Osteocyte (in vitro differentiated cells): ENCODE results near the gene TSPAN13. TPM values are rescaled to one million over a fixed set of nuclear protein-coding genes. Genes with fewer than 3 reads are reported as not detected.

Experiments
- DNase-seq: peaks from one replicate; pipeline ENCODE4 v3.0.0; 2021; ENCODE audit warnings: mixed read lengths; ENCODE audit not compliant: unreplicated experiment; ENCODE audit errors: extremely low spot score
- H3K27ac Mint-ChIP-seq: one replicate; pipeline ENCODE4 v1.8.0; 2021; ENCODE audit warnings: mild to moderate bottlenecking, mixed read lengths; ENCODE audit not compliant: unreplicated experiment
- H3K27me3 Mint-ChIP-seq: one replicate; pipeline ENCODE4 v1.8.0; 2021; ENCODE audit warnings: mixed read lengths; ENCODE audit not compliant: unreplicated experiment
- H3K36me3 Mint-ChIP-seq: one replicate; pipeline ENCODE4 v1.8.0; 2021; ENCODE audit warnings: mixed read lengths; ENCODE audit not compliant: unreplicated experiment
- H3K4me1 Mint-ChIP-seq: one replicate; pipeline ENCODE4 v1.8.0; 2021; ENCODE audit warnings: mixed read lengths; ENCODE audit not compliant: unreplicated experiment
- H3K4me3 Mint-ChIP-seq: one replicate; pipeline ENCODE4 v1.8.0; 2021; ENCODE audit warnings: mild to moderate bottlenecking, moderate library complexity, mixed read lengths; ENCODE audit not compliant: unreplicated experiment
- H3K9me3 Mint-ChIP-seq: one replicate; pipeline ENCODE4 v1.8.0; 2021; ENCODE audit warnings: mixed read lengths; ENCODE audit not compliant: unreplicated experiment
- total RNA-seq: library from RNA; stranded (reverse); gene quantifications from 2 replicates; pipeline ENCODE4 v1.2.1, GENCODE V29; 2021
- TF ChIP-seq, protein P1 (sequence below): fragments of 200-600 bp; sonication (generic); IDR thresholded peaks from 2 replicates; pipeline ENCODE4 v1.5.0; 2021; ENCODE audit warnings: antibody characterized with exemption, mild to moderate bottlenecking, moderate library complexity

TSPAN13 gene
- total RNA-seq, 1 donor from 2014 or later, result 4.9 TPM

DNA sequence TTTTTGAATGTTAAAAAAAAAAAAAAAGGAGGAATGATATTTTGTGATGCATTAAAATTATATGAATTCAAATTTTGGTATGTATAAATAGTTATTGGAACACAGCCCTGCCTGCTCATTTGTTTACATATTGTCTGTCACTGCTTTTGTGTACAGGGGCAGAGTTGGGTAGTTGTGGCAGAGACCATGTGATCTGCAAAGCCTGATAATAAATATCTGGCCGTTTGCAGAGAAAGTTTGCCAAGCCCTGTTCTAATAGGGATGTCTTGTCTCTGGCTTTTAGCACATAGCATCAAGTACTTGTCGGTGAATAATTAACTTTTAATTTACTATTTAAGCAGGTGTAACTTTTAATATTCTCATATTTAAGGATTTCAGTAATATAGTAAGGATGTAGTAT lies 19.8 kb downstream of the TSPAN13 start:
- Mint-ChIP-seq H3K27ac (no peak overlapping the region), H3K9me3 (no peaks in the 10 kb centered on the region), H3K36me3 (no peaks in the 10 kb centered on the region), H3K4me3 (no peak overlapping the region), H3K4me1 (peaks cover 7% of the 10 kb centered on the region), H3K27me3 (no peaks in the 10 kb centered on the region)
- TF ChIP-seq, protein P1, sequence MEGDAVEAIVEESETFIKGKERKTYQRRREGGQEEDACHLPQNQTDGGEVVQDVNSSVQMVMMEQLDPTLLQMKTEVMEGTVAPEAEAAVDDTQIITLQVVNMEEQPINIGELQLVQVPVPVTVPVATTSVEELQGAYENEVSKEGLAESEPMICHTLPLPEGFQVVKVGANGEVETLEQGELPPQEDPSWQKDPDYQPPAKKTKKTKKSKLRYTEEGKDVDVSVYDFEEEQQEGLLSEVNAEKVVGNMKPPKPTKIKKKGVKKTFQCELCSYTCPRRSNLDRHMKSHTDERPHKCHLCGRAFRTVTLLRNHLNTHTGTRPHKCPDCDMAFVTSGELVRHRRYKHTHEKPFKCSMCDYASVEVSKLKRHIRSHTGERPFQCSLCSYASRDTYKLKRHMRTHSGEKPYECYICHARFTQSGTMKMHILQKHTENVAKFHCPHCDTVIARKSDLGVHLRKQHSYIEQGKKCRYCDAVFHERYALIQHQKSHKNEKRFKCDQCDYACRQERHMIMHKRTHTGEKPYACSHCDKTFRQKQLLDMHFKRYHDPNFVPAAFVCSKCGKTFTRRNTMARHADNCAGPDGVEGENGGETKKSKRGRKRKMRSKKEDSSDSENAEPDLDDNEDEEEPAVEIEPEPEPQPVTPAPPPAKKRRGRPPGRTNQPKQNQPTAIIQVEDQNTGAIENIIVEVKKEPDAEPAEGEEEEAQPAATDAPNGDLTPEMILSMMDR, result no peak
- DNase-seq, result no peak

DNA sequence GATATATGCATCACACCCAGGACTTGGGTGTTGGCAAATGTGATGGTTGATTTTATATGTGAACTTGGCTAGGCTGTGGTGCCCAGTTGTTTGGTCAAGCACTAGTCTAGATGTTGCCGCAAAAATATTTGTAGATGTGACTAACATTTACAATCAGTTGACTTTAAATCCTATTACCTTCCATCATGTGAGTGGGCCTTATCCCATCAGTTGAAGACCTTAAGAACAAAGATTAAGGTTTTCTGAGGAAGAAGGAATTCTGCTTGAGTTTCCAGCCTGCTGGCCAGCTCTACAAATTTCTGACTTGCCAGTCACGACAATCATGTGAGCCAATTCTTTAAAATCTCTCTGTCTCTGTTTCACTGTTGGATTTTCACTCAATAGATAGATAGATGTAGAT lies 20.3 kb downstream of the TSPAN13 start:
- TF ChIP-seq, protein P1, result no peak

DNA sequence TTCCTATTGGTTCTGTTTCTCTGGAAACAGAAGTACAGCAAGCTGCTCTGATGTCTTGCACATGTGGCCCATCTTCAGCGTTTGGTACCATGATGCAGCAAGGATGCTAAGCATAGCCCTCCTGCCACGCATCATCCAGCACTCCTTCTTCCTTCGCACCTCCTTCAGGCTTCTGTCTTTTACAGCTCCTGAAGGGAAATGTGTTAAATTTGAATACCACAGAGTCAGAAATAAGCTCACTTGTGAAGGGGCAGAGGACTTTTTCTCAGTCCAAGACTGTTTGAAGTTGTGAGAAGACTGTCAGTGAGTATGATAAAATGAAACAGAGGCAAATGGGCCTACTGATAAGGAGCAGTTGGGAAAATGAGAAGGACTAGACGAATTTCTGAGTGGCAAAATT lies 20.7 kb downstream of the TSPAN13 start:
- TF ChIP-seq, protein P1, result no peak

More for the DNA sequence above, 20.3 kb downstream of the TSPAN13 start:
- DNase-seq, result no peak
- no peaks in the 10 kb centered on the region for H3K9me3 Mint-ChIP-seq
- H3K27me3 Mint-ChIP-seq, result no peaks in the 10 kb centered on the region
- H3K4me3 Mint-ChIP-seq, result no peak overlapping the region
- H3K27ac Mint-ChIP-seq, result no peak overlapping the region
- H3K4me1 Mint-ChIP-seq, result peaks cover 7% of the 10 kb centered on the region
- no peaks in the 10 kb centered on the region for H3K36me3 Mint-ChIP-seq

DNA sequence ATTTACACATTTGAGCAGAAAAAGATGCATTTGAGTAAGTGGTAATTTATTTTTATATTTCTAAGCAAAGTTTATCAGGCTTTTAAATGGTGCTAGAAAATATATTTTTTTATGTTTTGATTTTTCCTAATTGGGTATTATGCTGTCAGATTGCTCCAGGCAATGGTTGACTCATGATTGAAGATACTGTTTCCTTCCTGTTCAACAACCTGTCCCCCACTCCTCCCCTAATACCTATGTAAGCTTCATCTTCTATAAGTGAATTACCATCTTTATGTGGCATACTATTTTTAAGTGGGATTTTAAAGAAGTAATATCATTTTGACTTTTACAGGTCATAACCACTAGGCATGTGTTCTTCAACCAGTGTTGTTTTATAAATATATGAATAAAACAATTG lies 21.4 kb downstream of the TSPAN13 start:
- no peak overlapping the region for H3K27ac Mint-ChIP-seq
- no peak for DNase-seq
- H3K27me3 Mint-ChIP-seq, result no peaks in the 10 kb centered on the region
- no peaks in the 10 kb centered on the region for H3K36me3 Mint-ChIP-seq
- no peak overlapping the region for H3K4me3 Mint-ChIP-seq
- H3K9me3 Mint-ChIP-seq, result no peaks in the 10 kb centered on the region
- peaks cover 7% of the 10 kb centered on the region for H3K4me1 Mint-ChIP-seq
- TF ChIP-seq, protein P1, result no peak

More for the DNA sequence above, 20.7 kb downstream of the TSPAN13 start:
- no peaks in the 10 kb centered on the region for H3K27me3 Mint-ChIP-seq
- DNase-seq, result no peak
- no peak overlapping the region for H3K27ac Mint-ChIP-seq
- H3K4me3 Mint-ChIP-seq, result no peak overlapping the region
- no peaks in the 10 kb centered on the region for H3K36me3 Mint-ChIP-seq
- H3K4me1 Mint-ChIP-seq, result peaks cover 7% of the 10 kb centered on the region
- H3K9me3 Mint-ChIP-seq, result no peaks in the 10 kb centered on the region

DNA sequence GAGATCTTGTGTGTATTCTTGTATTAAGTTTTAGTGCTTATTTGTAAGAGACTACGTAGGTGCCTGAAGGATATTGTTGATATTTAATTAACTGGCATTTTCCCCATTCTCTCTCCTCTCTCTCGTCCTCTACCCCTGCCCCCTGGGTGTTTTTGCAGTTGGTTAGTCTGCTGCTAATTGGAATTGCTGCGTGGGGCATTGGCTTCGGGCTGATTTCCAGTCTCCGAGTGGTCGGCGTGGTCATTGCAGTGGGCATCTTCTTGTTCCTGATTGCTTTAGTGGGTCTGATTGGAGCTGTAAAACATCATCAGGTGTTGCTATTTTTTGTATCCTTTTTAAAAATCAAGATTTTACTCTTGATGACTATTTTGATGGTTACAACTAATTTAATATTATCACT lies 22.5 kb downstream of the TSPAN13 start:
- Mint-ChIP-seq H3K27ac (no peak overlapping the region), H3K27me3 (no peaks in the 10 kb centered on the region), H3K9me3 (no peaks in the 10 kb centered on the region), H3K36me3 (no peaks in the 10 kb centered on the region), H3K4me3 (no peak overlapping the region), H3K4me1 (peaks cover under 1% of the 10 kb centered on the region)
- DNase-seq, result no peak
- TF ChIP-seq, protein P1, result no peak
